Dermis microvascular lymphatic vessel endothelial cell (primary cell): ENCODE results near the gene TAB2. TPM values are rescaled to one million over a fixed set of nuclear protein-coding genes. Genes with fewer than 3 reads are reported as not detected.
"Not testable (repeated sequence)": the region's sequence is repeated elsewhere in the genome, so short reads cannot be mapped to it uniquely, and the experiment has no call there.

Experiments
- DNase-seq, 2 donors: peaks; one replicate each; pipeline versions ENCODE4 v3.0.0 to v3.0.0-alpha.2; 2010; ENCODE audit warnings: low read depth in 2 of 2
- total RNA-seq: library from RNA; depleted of rRNA; stranded (reverse); fragments of >200 nt; gene quantifications from 2 replicates; pipeline ENCODE4 v1.2.1, GENCODE V29; 2014

TAB2 gene
- total RNA-seq, 1 donor from 2014 or later, result 11.4 TPM

DNA sequence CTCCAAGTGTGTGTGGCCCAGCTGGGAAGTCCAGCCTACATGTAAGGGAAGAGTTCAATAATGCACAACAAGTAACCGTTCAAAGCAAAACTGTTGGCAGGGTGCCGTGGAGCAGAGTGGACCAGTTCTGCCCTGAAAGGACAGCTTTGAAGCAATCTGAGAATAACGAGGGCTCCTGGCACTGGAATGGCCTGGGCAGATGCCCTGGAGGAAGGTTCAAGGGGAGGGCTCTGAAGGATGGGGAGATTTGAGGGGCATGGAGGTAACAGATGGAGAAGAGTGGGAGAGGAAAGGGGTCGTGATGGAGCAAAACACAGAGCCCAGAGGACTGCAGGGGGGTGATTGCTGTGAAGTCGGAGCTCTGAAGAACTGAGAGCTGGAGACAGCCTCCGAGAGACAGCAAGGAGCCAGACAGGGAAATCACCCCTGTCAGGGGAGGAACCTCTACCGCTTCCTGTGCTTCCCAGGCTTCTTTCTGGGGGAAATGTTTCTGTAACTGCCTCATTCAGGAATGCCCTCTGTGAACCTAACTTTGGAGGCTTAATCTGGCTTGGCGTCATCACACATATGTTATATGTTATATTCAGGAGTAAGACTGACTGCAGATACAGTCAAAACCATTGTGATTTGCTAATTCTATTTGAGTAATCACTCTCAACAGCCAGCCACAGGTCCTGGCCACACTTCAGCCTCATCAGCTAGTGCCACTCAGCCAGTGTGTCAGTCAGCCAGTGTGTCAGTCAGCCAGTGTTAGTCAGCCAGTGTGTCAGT lies 126.1 kb downstream of the TAB2 start:
- DNase-seq, result peak in 1 of 2 donors; percentile 10

GRCh38 chr6:149444360-149445094 lies 127.0 kb downstream of the TAB2 start:
- DNase-seq, result not testable (repeated sequence)

GRCh38 chr6:149445095-149445466 lies 127.6 kb downstream of the TAB2 start:
- DNase-seq, result no peak

GRCh38 chr6:149445573-149445972 lies 128.1 kb downstream of the TAB2 start:
- no peak for DNase-seq

DNA sequence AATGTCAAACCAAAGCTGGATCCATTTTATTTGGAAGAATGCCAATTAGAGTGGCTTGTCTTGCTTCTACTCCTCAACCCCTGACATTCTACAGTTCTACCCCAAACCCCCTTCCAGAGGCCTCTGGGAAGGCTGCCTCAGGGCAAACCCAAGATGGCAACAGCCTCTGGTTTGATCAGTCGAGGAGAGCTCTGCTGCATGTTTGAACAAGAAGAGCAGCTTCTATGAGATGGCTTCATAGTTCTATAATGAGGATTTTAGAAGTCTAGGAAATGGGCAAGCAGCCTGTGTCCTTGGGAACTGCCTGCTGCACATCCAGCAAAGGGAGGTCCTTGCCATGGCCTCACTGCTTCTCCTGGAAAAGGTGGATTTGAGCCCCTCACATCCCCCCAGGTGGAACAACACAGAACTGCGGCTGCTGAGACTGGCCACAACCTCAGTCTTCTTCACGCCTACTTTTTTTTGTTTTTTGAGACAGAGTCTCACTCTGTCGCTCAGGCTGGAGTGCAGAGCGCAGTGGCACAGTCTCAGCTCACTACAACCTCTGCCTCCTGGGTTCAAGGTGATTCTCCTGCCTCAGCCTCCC lies 129.4 kb downstream of the TAB2 start:
- DNase-seq, result no peak

DNA sequence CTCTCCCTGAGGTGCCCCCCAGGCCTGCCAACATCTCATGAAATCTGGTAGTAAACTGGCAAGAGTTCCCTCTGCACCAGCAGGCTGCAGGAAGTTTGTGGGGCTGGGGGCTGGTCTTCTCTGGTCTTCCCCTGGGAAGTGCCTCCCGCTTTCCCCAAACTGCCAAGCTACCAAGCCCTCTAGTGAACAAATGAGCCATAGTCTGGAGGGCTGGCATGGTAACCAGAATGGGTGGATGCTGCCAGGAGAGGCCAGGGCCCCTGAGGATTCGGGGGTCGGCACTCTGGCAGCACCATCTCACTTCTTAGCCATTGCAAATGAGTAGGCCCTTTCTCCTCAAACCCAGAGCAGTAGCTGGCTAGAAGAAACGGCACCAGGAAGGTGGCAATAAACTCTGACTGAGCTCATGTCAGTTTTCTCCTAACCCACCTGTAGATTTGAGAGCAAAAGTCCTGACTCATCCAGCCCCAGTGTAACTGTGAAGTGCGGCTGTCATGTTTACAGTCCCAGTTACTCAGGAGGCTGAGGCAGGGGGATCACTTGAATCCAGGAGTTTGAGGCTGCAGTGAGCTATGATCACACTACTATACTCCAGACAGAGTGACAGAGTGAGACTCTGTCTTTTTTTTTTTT lies 131.4 kb downstream of the TAB2 start:
- DNase-seq, result no peak

DNA sequence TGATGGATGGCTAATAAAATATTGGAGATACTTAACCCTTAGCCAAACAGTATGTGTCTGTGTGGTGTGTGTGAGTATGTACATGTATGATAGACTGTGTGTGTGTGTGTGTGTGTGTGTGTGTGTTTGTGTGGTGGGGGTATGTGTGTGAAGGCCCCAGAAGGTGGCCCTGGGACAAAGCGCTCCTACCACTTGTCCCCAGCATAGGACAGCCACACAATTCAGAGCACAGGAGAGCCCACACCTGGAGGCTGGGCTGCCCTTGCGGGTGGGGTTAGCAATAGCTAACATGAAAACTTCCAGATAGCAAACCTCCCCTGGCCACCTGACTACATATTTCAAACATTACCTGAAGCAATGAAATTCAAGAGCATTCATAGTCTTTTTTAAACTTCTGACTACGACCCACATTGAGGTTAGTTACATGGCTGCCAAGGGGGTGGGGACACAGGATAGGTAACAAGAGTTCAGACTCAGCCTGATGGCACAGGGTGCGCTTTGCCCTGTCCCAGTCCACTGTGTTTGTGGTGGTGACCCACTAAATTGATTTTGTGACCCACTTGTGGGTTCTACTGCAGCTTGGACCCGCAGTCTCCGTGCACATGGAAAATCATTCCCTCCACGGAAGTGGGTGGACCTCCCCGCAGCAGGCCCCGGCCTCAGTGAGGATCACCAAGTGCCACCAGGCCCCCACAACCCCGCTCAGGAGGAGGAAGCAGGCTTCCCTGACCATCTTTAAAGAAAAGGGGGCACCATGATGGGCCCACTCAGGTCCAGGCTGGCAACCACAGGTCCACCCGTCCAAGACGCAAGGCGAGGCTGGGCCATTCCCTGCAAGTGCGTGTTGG lies 132.5 kb downstream of the TAB2 start:
- DNase-seq, result no peak

GRCh38 chr6:149450679-149451375 lies 133.3 kb downstream of the TAB2 start:
- DNase-seq, result no peak

DNA sequence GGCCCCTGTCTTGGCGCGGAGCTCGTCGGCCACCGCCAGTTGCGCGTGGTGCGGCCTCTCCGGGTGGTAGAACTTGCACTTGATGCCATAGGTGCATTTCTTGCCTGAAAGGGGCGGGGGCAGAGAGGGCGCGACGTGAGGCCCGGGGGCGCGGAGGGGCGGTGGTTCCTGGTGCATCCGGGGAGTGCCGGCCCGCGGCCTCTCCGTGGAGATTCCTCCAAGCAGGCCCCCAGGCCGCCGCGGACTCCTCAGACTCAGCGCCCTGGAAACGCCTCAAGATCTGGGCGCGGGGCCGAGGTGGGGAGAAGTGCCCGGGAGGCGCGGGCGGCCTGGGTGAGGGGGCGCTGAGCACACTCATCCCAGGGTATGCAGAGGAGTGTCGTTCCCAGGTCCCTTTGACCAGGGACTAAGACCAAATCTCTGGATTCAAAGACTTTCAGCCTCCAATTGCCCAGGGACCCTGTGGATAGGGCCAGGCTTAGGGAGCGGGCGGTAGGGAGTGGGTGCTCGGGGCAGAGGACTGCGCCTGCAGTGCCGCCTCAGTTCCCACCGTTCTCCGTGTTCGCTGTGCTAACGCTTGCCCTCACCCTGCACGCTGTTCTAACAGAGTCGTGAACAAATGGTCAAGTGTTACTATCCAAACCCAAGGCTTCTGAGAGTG lies 134.0 kb downstream of the TAB2 start:
- no peak for DNase-seq

- no peak for DNase-seq
These were observed 134.8 kb downstream of the TAB2 start for GRCh38 chr6:149452037-149452939.

GRCh38 chr6:149453597-149454345 lies 136.3 kb downstream of the TAB2 start:
- DNase-seq, result no peak

GRCh38 chr6:149454346-149454848 lies 136.9 kb downstream of the TAB2 start:
- DNase-seq, result peak in 1 of 2 donors; percentile 20

DNA sequence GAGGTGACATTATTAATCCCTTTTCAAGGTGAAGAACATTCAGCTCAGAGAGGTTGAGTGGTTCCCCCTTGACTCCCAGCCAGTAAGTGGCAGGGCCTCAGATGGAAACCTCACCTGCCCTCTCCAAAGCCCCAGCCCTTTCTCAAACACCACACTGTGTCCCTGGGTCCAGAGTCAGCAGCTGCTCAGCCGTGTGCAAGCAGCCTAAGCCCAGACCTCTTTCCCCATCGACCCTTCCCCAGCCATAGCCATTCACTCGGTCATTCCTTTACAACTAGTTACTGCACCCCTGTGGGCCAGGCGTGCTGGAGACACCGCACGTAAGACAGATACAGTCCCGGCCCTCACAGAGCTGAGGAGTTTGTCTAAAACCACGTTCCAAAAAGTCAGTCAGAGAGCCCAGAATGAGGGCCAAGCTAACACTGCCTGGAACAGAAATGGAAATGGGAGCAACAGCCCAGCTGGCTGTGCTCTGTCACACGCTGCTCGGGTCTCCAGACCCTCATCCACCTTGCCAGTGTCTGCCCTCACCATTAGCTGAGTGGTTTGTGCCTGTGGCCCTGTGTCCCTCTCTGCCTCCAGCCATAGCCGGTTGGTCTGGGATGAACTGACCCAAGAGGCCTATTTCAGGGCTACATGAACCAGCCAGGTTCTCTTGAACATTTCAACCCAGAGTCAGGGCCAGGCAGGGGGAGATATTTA lies 137.7 kb downstream of the TAB2 start:
- no peak for DNase-seq

DNA sequence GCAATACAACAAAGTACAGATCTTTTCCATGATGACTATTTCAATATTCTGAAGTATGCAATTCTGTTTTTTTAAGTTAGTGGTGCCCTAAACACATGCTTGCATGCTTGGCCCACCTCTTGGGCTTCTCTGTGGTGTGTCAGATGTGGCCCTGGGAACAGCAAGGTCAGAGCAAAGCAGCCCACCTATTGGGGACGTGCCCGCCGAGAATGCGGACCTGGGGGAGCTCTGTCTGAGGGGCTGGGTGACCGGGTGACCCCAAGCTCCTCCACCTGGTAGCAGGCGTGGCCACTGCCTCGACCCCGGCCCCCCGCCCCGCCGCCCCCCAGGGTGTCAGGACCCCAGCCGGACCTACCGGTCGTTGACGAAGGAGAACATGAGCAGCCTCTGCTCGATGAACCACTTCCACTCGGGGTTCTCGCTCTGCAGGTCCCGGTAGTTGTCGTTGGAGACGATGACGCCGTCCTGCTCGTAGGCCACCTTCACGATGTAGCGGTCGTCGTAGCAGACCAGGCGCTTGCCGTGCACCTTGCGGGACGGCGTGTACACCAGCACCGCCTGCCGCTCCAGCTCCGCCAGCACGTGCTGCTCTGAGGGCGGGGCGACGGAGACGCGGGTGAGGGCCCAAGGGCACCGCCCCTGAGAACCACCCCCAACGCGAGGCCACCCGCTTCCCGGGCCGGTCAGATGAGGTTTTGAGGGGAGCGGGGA lies 139.0 kb downstream of the TAB2 start:
- no peak for DNase-seq

DNA sequence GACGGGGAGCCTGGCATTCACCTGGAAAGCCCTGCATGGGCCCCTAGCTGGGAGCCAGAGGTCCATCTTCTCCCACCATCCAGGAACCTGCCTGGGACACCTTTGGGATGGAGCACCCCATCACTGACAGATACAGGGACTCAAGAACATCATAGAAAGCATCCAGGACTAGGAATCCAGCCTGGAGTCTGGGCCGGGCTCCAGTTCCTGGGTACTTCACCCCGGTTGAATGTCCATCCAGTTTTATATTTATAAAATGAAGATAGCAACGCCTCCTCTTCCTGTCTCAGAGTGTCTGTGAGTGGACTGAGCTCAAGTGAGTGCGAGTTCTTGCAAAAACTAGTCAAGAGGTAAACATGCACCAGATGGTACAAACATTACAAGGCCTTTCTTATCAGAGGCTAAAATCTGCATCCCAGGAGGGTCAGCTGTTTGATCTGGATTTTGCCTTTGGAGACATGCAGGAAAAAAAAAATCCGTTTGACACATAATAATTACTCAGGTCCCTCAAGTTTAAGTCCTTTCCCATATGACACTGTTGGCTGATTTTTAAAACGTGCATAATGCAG lies 139.9 kb downstream of the TAB2 start:
- DNase-seq, result no peak

DNA sequence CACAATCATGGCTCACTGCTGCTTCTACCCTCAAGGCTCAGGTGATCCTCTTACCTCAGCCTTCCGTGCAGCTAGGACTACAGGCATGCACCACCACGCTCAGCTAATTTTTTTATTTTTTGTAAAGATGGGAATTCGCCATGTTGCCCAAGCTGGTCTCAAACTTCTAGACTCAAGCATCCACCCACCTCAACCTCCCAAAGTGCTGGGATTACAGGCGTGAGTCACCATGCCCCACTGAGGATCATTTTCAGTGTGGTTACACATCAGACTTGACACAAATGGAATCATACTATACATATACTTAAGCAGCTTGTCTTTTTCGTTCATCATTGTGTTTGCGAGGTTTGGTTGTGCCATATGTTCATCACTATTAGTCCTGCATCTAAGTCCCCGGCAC lies 140.7 kb downstream of the TAB2 start:
- DNase-seq, result no peak
